Endothelial cell of umbilical vein (primary cell): ENCODE data around the gene WDFY2.

Experiments
- JUN ChIP-seq: IDR thresholded peaks from 2 replicates; pipeline ENCODE4 v1.6.1; 2011; ENCODE audit warnings: borderline replicate concordance, low read depth; ENCODE audit not compliant: insufficient read length, insufficient read depth
- MYC ChIP-seq: IDR thresholded peaks from one replicate; pipeline ENCODE4 v1.6.1; 2011; ENCODE audit warnings: mild to moderate bottlenecking, low read depth, low read length
- POLR2A ChIP-seq: IDR thresholded peaks from 2 replicates; pipeline ENCODE4 v1.6.1; 2012; ENCODE audit warnings: low read depth, mild to moderate bottlenecking, control low read depth, low read length
- POLR2AphosphoS5 ChIP-seq: IDR thresholded peaks from 2 replicates; pipeline ENCODE4 v1.6.1; 2012; ENCODE audit warnings: low read depth, mild to moderate bottlenecking, control low read depth, low read length, moderate library complexity; ENCODE audit not compliant: insufficient read depth
- TF ChIP-seq, protein P1 (sequence below), 2 donors: IDR thresholded peaks; 1 replicate in 1 of 2; 2 replicates in 1 of 2; pipeline ENCODE4 v1.5.1; 2011; ENCODE audit warnings: low read length in 2 of 2, mild to moderate bottlenecking in 2 of 2, moderate library complexity in 2 of 2, control low read depth in 1 of 2, inconsistent platforms in 1 of 2, low read depth in 1 of 2; ENCODE audit not compliant: insufficient read depth in 1 of 2; ENCODE audit errors: extremely low read depth in 1 of 2
- TF ChIP-seq, protein P2 (sequence below): IDR thresholded peaks from 2 replicates; pipeline ENCODE4 v1.6.1; 2011; ENCODE audit not compliant: insufficient read depth, insufficient read length

DNA sequence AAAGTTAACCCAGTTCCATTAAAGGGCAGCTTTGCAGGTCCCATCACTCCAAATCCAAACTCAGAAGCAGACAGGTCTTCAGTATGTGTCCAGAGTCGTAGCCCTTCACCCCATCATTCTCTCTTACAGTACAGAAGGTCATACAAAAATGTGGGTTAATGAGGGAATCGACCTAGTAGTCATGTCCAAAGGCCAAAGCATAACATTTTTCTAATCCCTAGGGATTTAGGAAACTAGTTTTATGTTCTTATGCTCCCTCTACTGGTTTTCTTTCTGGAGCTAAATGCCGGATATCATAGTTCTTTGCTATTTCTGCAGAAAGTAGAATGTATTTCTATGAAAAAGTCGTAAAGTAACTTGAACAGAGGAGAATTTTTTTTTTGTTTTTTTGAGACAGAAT, 147.5 kb downstream of the WDFY2 start:
- TF ChIP-seq, protein P1, sequence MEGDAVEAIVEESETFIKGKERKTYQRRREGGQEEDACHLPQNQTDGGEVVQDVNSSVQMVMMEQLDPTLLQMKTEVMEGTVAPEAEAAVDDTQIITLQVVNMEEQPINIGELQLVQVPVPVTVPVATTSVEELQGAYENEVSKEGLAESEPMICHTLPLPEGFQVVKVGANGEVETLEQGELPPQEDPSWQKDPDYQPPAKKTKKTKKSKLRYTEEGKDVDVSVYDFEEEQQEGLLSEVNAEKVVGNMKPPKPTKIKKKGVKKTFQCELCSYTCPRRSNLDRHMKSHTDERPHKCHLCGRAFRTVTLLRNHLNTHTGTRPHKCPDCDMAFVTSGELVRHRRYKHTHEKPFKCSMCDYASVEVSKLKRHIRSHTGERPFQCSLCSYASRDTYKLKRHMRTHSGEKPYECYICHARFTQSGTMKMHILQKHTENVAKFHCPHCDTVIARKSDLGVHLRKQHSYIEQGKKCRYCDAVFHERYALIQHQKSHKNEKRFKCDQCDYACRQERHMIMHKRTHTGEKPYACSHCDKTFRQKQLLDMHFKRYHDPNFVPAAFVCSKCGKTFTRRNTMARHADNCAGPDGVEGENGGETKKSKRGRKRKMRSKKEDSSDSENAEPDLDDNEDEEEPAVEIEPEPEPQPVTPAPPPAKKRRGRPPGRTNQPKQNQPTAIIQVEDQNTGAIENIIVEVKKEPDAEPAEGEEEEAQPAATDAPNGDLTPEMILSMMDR (IDR thresholded peaks at IDR 0.05; ENCODE audit: extremely low read depth in 1 of 2, insufficient read depth in 1 of 2, low read depth in 1 of 2, low read length in 2 of 2): no peak
- TF ChIP-seq, protein P2, sequence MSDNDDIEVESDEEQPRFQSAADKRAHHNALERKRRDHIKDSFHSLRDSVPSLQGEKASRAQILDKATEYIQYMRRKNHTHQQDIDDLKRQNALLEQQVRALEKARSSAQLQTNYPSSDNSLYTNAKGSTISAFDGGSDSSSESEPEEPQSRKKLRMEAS: no peak
- TF ChIP-seq POLR2A: no peak
- TF ChIP-seq MYC: no peak
- no peak for TF ChIP-seq JUN
- no peak for TF ChIP-seq POLR2AphosphoS5
